Measurements from ENCODE around the gene PTPRM. TPM values are rescaled to one million over a fixed set of nuclear protein-coding genes. Genes with fewer than 3 reads are reported as not detected.

PTPRM gene
- polyA plus RNA-seq, 1 donor (not counting 4 experiments of a cell fraction or from before 2014, with no cell fraction given) = 54.5 TPM

GRCh38 chr18:7629416-7629815, 62.3 kb downstream of the PTPRM start:
- H3K27ac ChIP-seq (ENCODE audit: control insufficient read depth, insufficient read depth, low read length) = no peak overlapping the region
- dilution Hi-C loops (cut with MboI; ENCODE audit: extremely low pct_ligation_motif_present, low sequenced_read_pairs) = no loop called here
- no peaks in the 10 kb centered on the region for H3K9me1 ChIP-seq (ENCODE audit: control insufficient read depth, extremely low read depth, insufficient read depth, low read length)
- H3K79me2 ChIP-seq (ENCODE audit: control insufficient read depth, insufficient read depth, low read length) = peaks cover 5% of the 10 kb centered on the region
- no peaks in the 10 kb centered on the region for H3K9me3 ChIP-seq (ENCODE audit: control insufficient read depth, low read depth, low read length)
- no peak overlapping the region for H2AFZ ChIP-seq (ENCODE audit: control insufficient read depth, low read length)
- H3K4me3 ChIP-seq (ENCODE audit: control insufficient read depth in 2 of 3, extremely low read depth in 1 of 3, insufficient read depth in 2 of 3, low read depth in 1 of 3, low read length in 3 of 3) = no peak overlapping the region
- no peak for FAIRE-seq
- no peak for DNase-seq (ENCODE audit: low read depth, low spot score)
- no peak overlapping the region for H3K4me2 ChIP-seq (ENCODE audit: control insufficient read depth, extremely low read depth, insufficient read depth, low read depth, low read length)
- TF ChIP-seq EZH2 (IDR thresholded peaks at IDR 0.05; ENCODE audit: low read length) (no peak), CTCF (optimal IDR thresholded peaks at IDR 0.05 in 1 of 3, IDR thresholded peaks at IDR 0.05 in 1 of 3, conservative IDR thresholded peaks at IDR 0.05 in 1 of 3; ENCODE audit: extremely low read depth in 1 of 3, insufficient read depth in 2 of 3, low read length in 3 of 3) (no peak)
- H3K4me1 ChIP-seq (ENCODE audit: control insufficient read depth, extremely low read depth, insufficient read depth, low read length) = peaks cover 14% of the 10 kb centered on the region
- no peaks in the 10 kb centered on the region for H3K36me3 ChIP-seq (ENCODE audit: control insufficient read depth in 2 of 2, extremely low read depth in 1 of 2, insufficient read depth in 2 of 2, low read length in 2 of 2)
- no peak overlapping the region for H3K9ac ChIP-seq (ENCODE audit: control insufficient read depth, extremely low read depth, insufficient read depth, low read length)
- H4K20me1 ChIP-seq (ENCODE audit: control insufficient read depth, extremely low read depth, insufficient read depth, low read length) = no peaks in the 10 kb centered on the region
- no peaks in the 10 kb centered on the region for H3K27me3 ChIP-seq (ENCODE audit: control insufficient read depth, extremely low read depth, insufficient read depth, low read length)

GRCh38 chr18:7630731-7631442, 63.8 kb downstream of the PTPRM start:
- peaks cover 5% of the 10 kb centered on the region for H3K79me2 ChIP-seq (ENCODE audit: control insufficient read depth, insufficient read depth, low read length)
- H3K4me2 ChIP-seq (ENCODE audit: control insufficient read depth, extremely low read depth, insufficient read depth, low read depth, low read length) = no peak overlapping the region
- dilution Hi-C loops (cut with MboI; ENCODE audit: extremely low pct_ligation_motif_present, low sequenced_read_pairs) = no loop called here
- no peaks in the 10 kb centered on the region for H4K20me1 ChIP-seq (ENCODE audit: control insufficient read depth, extremely low read depth, insufficient read depth, low read length)
- H3K27me3 ChIP-seq (ENCODE audit: control insufficient read depth, extremely low read depth, insufficient read depth, low read length) = no peaks in the 10 kb centered on the region
- H3K4me3 ChIP-seq (ENCODE audit: control insufficient read depth in 2 of 3, extremely low read depth in 1 of 3, insufficient read depth in 2 of 3, low read depth in 1 of 3, low read length in 3 of 3) = no peak overlapping the region
- no peak overlapping the region for H3K9ac ChIP-seq (ENCODE audit: control insufficient read depth, extremely low read depth, insufficient read depth, low read length)
- H2AFZ ChIP-seq (ENCODE audit: control insufficient read depth, low read length) = no peak overlapping the region
- H3K9me1 ChIP-seq (ENCODE audit: control insufficient read depth, extremely low read depth, insufficient read depth, low read length) = no peaks in the 10 kb centered on the region
- H3K4me1 ChIP-seq (ENCODE audit: control insufficient read depth, extremely low read depth, insufficient read depth, low read length) = peaks cover 14% of the 10 kb centered on the region
- H3K36me3 ChIP-seq (ENCODE audit: control insufficient read depth in 2 of 2, extremely low read depth in 1 of 2, insufficient read depth in 2 of 2, low read length in 2 of 2) = no peaks in the 10 kb centered on the region
- no peak overlapping the region for H3K27ac ChIP-seq (ENCODE audit: control insufficient read depth, insufficient read depth, low read length)
- no peaks in the 10 kb centered on the region for H3K9me3 ChIP-seq (ENCODE audit: control insufficient read depth, low read depth, low read length)
- DNase-seq (ENCODE audit: low read depth, low spot score) (no peak), FAIRE-seq (no peak)
- TF ChIP-seq EZH2 (IDR thresholded peaks at IDR 0.05; ENCODE audit: low read length) (no peak), CTCF (optimal IDR thresholded peaks at IDR 0.05 in 1 of 3, IDR thresholded peaks at IDR 0.05 in 1 of 3, conservative IDR thresholded peaks at IDR 0.05 in 1 of 3; ENCODE audit: extremely low read depth in 1 of 3, insufficient read depth in 2 of 3, low read length in 3 of 3) (no peak)
